ENCODE measurements around the gene ALS2.

DNA sequence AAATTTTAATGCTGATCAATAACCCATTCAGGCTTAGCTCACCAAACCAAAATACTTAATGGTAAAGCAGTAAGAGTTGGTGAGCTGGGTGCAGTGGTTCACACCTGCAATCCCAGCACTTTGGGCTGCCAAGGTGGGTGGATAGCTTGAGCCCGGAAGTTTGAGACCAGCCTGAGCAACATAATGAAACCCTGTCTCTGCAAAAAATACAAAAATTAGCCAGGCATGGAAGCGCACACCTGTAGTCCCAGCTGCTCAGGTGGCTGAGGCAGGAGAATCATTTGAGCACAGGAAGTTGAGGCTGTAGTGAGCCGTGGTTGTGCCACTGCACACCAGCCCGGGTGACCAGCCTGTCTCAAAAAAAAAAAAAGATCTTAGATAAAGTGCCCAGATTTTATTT is 46.6 kb downstream of the ALS2 start:
- no peak for TF ChIP-seq CTCF (IDR thresholded peaks at IDR 0.05)
- no peak for TF ChIP-seq TCF7L2 (IDR thresholded peaks at IDR 0.05; ENCODE audit: low read depth, low read length)
- no peak for TF ChIP-seq POLR2AphosphoS5 (IDR thresholded peaks at IDR 0.05; ENCODE audit: low read depth, low read length)
- TF ChIP-seq, protein P1, sequence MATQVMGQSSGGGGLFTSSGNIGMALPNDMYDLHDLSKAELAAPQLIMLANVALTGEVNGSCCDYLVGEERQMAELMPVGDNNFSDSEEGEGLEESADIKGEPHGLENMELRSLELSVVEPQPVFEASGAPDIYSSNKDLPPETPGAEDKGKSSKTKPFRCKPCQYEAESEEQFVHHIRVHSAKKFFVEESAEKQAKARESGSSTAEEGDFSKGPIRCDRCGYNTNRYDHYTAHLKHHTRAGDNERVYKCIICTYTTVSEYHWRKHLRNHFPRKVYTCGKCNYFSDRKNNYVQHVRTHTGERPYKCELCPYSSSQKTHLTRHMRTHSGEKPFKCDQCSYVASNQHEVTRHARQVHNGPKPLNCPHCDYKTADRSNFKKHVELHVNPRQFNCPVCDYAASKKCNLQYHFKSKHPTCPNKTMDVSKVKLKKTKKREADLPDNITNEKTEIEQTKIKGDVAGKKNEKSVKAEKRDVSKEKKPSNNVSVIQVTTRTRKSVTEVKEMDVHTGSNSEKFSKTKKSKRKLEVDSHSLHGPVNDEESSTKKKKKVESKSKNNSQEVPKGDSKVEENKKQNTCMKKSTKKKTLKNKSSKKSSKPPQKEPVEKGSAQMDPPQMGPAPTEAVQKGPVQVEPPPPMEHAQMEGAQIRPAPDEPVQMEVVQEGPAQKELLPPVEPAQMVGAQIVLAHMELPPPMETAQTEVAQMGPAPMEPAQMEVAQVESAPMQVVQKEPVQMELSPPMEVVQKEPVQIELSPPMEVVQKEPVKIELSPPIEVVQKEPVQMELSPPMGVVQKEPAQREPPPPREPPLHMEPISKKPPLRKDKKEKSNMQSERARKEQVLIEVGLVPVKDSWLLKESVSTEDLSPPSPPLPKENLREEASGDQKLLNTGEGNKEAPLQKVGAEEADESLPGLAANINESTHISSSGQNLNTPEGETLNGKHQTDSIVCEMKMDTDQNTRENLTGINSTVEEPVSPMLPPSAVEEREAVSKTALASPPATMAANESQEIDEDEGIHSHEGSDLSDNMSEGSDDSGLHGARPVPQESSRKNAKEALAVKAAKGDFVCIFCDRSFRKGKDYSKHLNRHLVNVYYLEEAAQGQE (IDR thresholded peaks at IDR 0.05; ENCODE audit: insufficient read depth in 1 of 2, low read depth in 2 of 2, low read length in 1 of 2) = no peak
- no peak for TF ChIP-seq SIN3A (IDR thresholded peaks at IDR 0.05; ENCODE audit: borderline replicate concordance, insufficient read depth, low read depth, low read length)

Measured in Panc1 (cell line).